Measurements from ENCODE around the gene RPE.

RPE gene

DNA sequence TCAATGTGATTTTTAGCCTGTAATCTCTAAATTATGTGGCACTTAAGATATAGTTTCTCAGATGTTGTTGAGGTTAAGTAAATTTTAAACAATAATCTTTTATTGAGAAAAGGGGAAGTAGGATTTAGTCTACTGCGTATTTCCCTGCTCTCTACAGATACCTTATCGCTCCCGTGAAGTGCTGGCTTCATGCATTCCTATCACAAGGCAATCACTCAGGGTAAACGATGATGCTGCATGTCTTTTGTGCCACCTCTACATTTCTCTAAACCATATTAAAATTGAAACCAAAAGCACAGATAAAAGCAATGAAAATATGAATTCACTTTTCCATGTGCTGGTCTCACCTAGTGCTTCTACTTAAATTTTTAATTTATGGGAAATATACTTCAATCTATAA, 14.4 kb upstream of the RPE start:
- H3K4me3 ChIP-seq (ENCODE audit: low read length): no peak overlapping the region
- H3K9me2 ChIP-seq (replicated peaks; ENCODE audit: control insufficient read depth, low read length): no peaks in the 10 kb centered on the region
- no peaks in the 10 kb centered on the region for H3K79me2 ChIP-seq (ENCODE audit: control insufficient read depth, low read length)
- no peaks in the 10 kb centered on the region for H3K36me3 ChIP-seq (ENCODE audit: control insufficient read depth, low read length)
- TF ChIP-seq, protein P1, sequence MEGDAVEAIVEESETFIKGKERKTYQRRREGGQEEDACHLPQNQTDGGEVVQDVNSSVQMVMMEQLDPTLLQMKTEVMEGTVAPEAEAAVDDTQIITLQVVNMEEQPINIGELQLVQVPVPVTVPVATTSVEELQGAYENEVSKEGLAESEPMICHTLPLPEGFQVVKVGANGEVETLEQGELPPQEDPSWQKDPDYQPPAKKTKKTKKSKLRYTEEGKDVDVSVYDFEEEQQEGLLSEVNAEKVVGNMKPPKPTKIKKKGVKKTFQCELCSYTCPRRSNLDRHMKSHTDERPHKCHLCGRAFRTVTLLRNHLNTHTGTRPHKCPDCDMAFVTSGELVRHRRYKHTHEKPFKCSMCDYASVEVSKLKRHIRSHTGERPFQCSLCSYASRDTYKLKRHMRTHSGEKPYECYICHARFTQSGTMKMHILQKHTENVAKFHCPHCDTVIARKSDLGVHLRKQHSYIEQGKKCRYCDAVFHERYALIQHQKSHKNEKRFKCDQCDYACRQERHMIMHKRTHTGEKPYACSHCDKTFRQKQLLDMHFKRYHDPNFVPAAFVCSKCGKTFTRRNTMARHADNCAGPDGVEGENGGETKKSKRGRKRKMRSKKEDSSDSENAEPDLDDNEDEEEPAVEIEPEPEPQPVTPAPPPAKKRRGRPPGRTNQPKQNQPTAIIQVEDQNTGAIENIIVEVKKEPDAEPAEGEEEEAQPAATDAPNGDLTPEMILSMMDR (IDR thresholded peaks at IDR 0.05; ENCODE audit: low read depth, low read length, poor library complexity, severe bottlenecking): no peak
- no peak for TF ChIP-seq EZH2phosphoT487 (IDR thresholded peaks at IDR 0.05; ENCODE audit: borderline replicate concordance, low read length)
- H3K4me1 ChIP-seq (ENCODE audit: control insufficient read depth, low read length): peaks cover 8% of the 10 kb centered on the region
- H3K27ac ChIP-seq (ENCODE audit: low read depth, low read length): no peak overlapping the region
- H3K9me3 ChIP-seq (ENCODE audit: control insufficient read depth, insufficient read depth, low read length): no peaks in the 10 kb centered on the region
- no peaks in the 10 kb centered on the region for H4K20me1 ChIP-seq (ENCODE audit: control insufficient read depth, insufficient read depth, low read depth, low read length)
- no peaks in the 10 kb centered on the region for H3F3A ChIP-seq (ENCODE audit: control insufficient read depth, insufficient read depth)
- H3K4me2 ChIP-seq (ENCODE audit: low read length): no peak overlapping the region
- peaks cover 6% of the 10 kb centered on the region; the same call in 1 of the 2 replicates for H3K27me3 ChIP-seq (ENCODE audit: control insufficient read depth, low read length)

- no peaks in the 10 kb centered on the region for H4K20me1 ChIP-seq (ENCODE audit: control insufficient read depth, insufficient read depth, low read depth, low read length)
- peaks cover 5% of the 10 kb centered on the region for H3K4me1 ChIP-seq (ENCODE audit: control insufficient read depth, low read length)
- H3K4me3 ChIP-seq (ENCODE audit: low read length): no peak overlapping the region
- H3K9me2 ChIP-seq (replicated peaks; ENCODE audit: control insufficient read depth, low read length): no peaks in the 10 kb centered on the region
- no peaks in the 10 kb centered on the region for H3K79me2 ChIP-seq (ENCODE audit: control insufficient read depth, low read length)
- H3K4me2 ChIP-seq (ENCODE audit: low read length): no peak overlapping the region
- TF ChIP-seq, protein P1 (IDR thresholded peaks at IDR 0.05; ENCODE audit: low read depth, low read length, poor library complexity, severe bottlenecking): no peak
- no peaks in the 10 kb centered on the region for H3K9me3 ChIP-seq (ENCODE audit: control insufficient read depth, insufficient read depth, low read length)
- no peaks in the 10 kb centered on the region for H3K36me3 ChIP-seq (ENCODE audit: control insufficient read depth, low read length)
- peaks cover 6% of the 10 kb centered on the region; the same call in 1 of the 2 replicates for H3K27me3 ChIP-seq (ENCODE audit: control insufficient read depth, low read length)
- H3F3A ChIP-seq (ENCODE audit: control insufficient read depth, insufficient read depth): no peaks in the 10 kb centered on the region
- H3K27ac ChIP-seq (ENCODE audit: low read depth, low read length): no peak overlapping the region
Measured at GRCh38 chr2:209990838-209991237, 11.6 kb upstream of the RPE start.

DNA sequence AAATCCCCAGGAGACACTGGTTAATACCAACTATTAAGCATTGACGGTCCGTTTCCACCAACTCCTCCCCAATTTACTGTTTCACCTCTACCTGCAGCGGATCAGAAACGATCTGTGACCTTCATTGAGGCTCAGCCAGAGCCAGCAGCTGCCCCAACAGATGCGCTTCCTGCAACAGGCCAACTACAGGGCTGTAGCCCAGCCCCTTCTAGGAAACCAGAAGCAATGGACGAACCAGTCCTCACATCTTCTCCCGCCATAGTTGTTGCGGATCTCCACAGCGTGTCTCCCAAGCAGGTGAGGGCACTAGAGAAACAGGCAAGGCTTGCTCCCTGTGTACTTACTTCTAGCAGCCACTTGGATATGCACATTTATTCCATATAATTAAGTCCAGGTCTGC, 8.5 kb upstream of the RPE start:
- H3K27ac ChIP-seq (ENCODE audit: low read depth, low read length): no peak overlapping the region
- no peaks in the 10 kb centered on the region for H3K9me2 ChIP-seq (replicated peaks; ENCODE audit: control insufficient read depth, low read length)
- H3K4me3 ChIP-seq (ENCODE audit: low read length): no peak overlapping the region
- peaks cover 6% of the 10 kb centered on the region; the same call in 1 of the 2 replicates for H3K27me3 ChIP-seq (ENCODE audit: control insufficient read depth, low read length)
- no peak for TF ChIP-seq EZH2phosphoT487 (IDR thresholded peaks at IDR 0.05; ENCODE audit: borderline replicate concordance, low read length)
- TF ChIP-seq, protein P1 (IDR thresholded peaks at IDR 0.05; ENCODE audit: low read depth, low read length, poor library complexity, severe bottlenecking): no peak
- H3K4me2 ChIP-seq (ENCODE audit: low read length): no peak overlapping the region
- no peaks in the 10 kb centered on the region for H3K4me1 ChIP-seq (ENCODE audit: control insufficient read depth, low read length)
- H3K36me3 ChIP-seq (ENCODE audit: control insufficient read depth, low read length): no peaks in the 10 kb centered on the region
- no peaks in the 10 kb centered on the region for H3K9me3 ChIP-seq (ENCODE audit: control insufficient read depth, insufficient read depth, low read length)
- no peaks in the 10 kb centered on the region for H4K20me1 ChIP-seq (ENCODE audit: control insufficient read depth, insufficient read depth, low read depth, low read length)
- no peaks in the 10 kb centered on the region for H3K79me2 ChIP-seq (ENCODE audit: control insufficient read depth, low read length)
- no peaks in the 10 kb centered on the region for H3F3A ChIP-seq (ENCODE audit: control insufficient read depth, insufficient read depth)

GRCh38 chr2:209998596-209998995, 3.8 kb upstream of the RPE start:
- Histone ChIP-seq H3K4me3 (ENCODE audit: low read length) (no peak overlapping the region), H3K27me3 (ENCODE audit: control insufficient read depth, low read length) (no peaks in the 10 kb centered on the region), H3K79me2 (ENCODE audit: control insufficient read depth, low read length) (peaks cover 15% of the 10 kb centered on the region), H3K27ac (ENCODE audit: low read depth, low read length) (no peak overlapping the region), H3F3A (ENCODE audit: control insufficient read depth, insufficient read depth) (no peaks in the 10 kb centered on the region), H3K9me2 (replicated peaks; ENCODE audit: control insufficient read depth, low read length) (no peaks in the 10 kb centered on the region), H4K20me1 (ENCODE audit: control insufficient read depth, insufficient read depth, low read depth, low read length) (no peaks in the 10 kb centered on the region), H3K36me3 (ENCODE audit: control insufficient read depth, low read length) (peaks cover 4% of the 10 kb centered on the region; the same call in 1 of the 2 replicates), H3K9me3 (ENCODE audit: control insufficient read depth, insufficient read depth, low read length) (no peaks in the 10 kb centered on the region), H3K4me1 (ENCODE audit: control insufficient read depth, low read length) (peaks cover 10% of the 10 kb centered on the region), H3K4me2 (ENCODE audit: low read length) (no peak overlapping the region)
- TF ChIP-seq, protein P1 (IDR thresholded peaks at IDR 0.05; ENCODE audit: low read depth, low read length, poor library complexity, severe bottlenecking): no peak
- TF ChIP-seq EZH2phosphoT487 (IDR thresholded peaks at IDR 0.05; ENCODE audit: borderline replicate concordance, low read length): no peak

All from DOHH2 (cell line).